H9 (cell line): ENCODE results near the gene NCAPG. TPM values are rescaled to one million over a fixed set of nuclear protein-coding genes. Genes with fewer than 3 reads are reported as not detected.

Experiments used
- DNase-seq: peaks from one replicate; pipeline ENCODE4 v3.0.0-alpha.2; 2017
- H2AFZ ChIP-seq: one replicate; pipeline ENCODE4 v1.6.1; 2013; ENCODE audit warnings: mild to moderate bottlenecking, low read length, control low read depth, moderate library complexity
- H2AK5ac ChIP-seq: 2 replicates; pipeline ENCODE4 v1.6.1; 2013; ENCODE audit warnings: low read length, control low read depth, mixed read lengths; ENCODE audit not compliant: insufficient read length
- H2BK120ac ChIP-seq: one replicate; pipeline ENCODE4 v1.6.1; 2013; ENCODE audit warnings: low read depth, mild to moderate bottlenecking, low read length, control low read depth, inconsistent platforms; ENCODE audit not compliant: poor library complexity, severe bottlenecking
- H2BK12ac ChIP-seq: 2 replicates; pipeline ENCODE4 v1.6.1; 2013; ENCODE audit warnings: low read length, control low read depth, mixed read lengths, low read depth; ENCODE audit not compliant: insufficient read length
- H2BK15ac ChIP-seq: 2 replicates; pipeline ENCODE4 v1.6.1; 2013; ENCODE audit warnings: low read depth, low read length, control low read depth
- H2BK20ac ChIP-seq: one replicate; pipeline ENCODE4 v1.6.1; 2013; ENCODE audit warnings: low read depth, mild to moderate bottlenecking, low read length, control low read depth, inconsistent platforms; ENCODE audit not compliant: poor library complexity, severe bottlenecking
- H2BK5ac ChIP-seq: 2 replicates; pipeline ENCODE4 v1.6.1; 2013; ENCODE audit warnings: low read length, control low read depth, mixed read lengths; ENCODE audit not compliant: insufficient read length
- H3K14ac ChIP-seq: 2 replicates; pipeline ENCODE4 v1.6.1; 2013; ENCODE audit warnings: low read length, control low read depth; ENCODE audit not compliant: insufficient read depth
- H3K18ac ChIP-seq: 2 replicates; pipeline ENCODE4 v1.6.1; 2013; ENCODE audit warnings: low read depth, mild to moderate bottlenecking, mixed read lengths, low read length, control low read depth; ENCODE audit not compliant: insufficient read length
- H3K23ac ChIP-seq: 2 replicates; pipeline ENCODE4 v1.6.1; 2013; ENCODE audit warnings: low read length, control low read depth, mixed read lengths, low read depth; ENCODE audit not compliant: insufficient read length
- H3K23me2 ChIP-seq: 2 replicates; pipeline ENCODE4 v1.6.1; 2013; ENCODE audit warnings: low read depth, mild to moderate bottlenecking, mixed read lengths, low read length, control low read depth; ENCODE audit not compliant: insufficient read length, poor library complexity, severe bottlenecking
- H3K27ac ChIP-seq: 2 replicates; pipeline ENCODE4 v1.5.1; 2013; ENCODE audit warnings: low read length, control low read depth, mixed read lengths, low read depth; ENCODE audit not compliant: insufficient read length
- H3K27me3 ChIP-seq: 2 replicates; pipeline ENCODE4 v1.6.1; 2013; ENCODE audit warnings: low read length, control low read depth, inconsistent platforms; ENCODE audit not compliant: insufficient read depth
- H3K4ac ChIP-seq: 2 replicates; pipeline ENCODE4 v1.6.1; 2013; ENCODE audit warnings: low read depth, mild to moderate bottlenecking, control low read depth, inconsistent platforms, low read length, moderate library complexity
- H3K4me1 ChIP-seq: 2 replicates; pipeline ENCODE4 v1.6.1; 2013; ENCODE audit warnings: low read length, control low read depth, inconsistent platforms; ENCODE audit not compliant: insufficient read depth
- H3K4me2 ChIP-seq: 2 replicates; pipeline ENCODE4 v1.6.1; 2013; ENCODE audit warnings: low read length, control low read depth, mixed read lengths; ENCODE audit not compliant: insufficient read length, insufficient read depth
- H3K56ac ChIP-seq: 2 replicates; pipeline ENCODE4 v1.6.1; 2013; ENCODE audit warnings: low read depth, mild to moderate bottlenecking, mixed read lengths, low read length, control low read depth; ENCODE audit not compliant: insufficient read length
- H3K79me1 ChIP-seq: 2 replicates; pipeline ENCODE4 v1.6.1; 2013; ENCODE audit warnings: low read depth, mild to moderate bottlenecking, moderate library complexity, low read length, control low read depth, inconsistent platforms; ENCODE audit not compliant: insufficient read depth, poor library complexity, severe bottlenecking
- H3K79me2 ChIP-seq: 2 replicates; pipeline ENCODE4 v1.6.1; 2013; ENCODE audit warnings: low read length, control low read depth, inconsistent platforms; ENCODE audit not compliant: insufficient read depth
- H3K9ac ChIP-seq: 2 replicates; pipeline ENCODE4 v1.6.1; 2013; ENCODE audit warnings: low read length, control low read depth, mixed read lengths; ENCODE audit not compliant: insufficient read length; ENCODE audit errors: extremely low read depth
- H3K9me3 ChIP-seq: one replicate; pipeline ENCODE4 v1.6.1; 2013; ENCODE audit warnings: low read depth, low read length, inconsistent platforms; ENCODE audit not compliant: control insufficient read depth
- H3T11ph ChIP-seq: one replicate; pipeline ENCODE4 v1.6.1; 2013; ENCODE audit warnings: mild to moderate bottlenecking, low read length, control low read depth, inconsistent platforms
- H4K20me1 ChIP-seq: one replicate; pipeline ENCODE4 v1.6.1; 2013; ENCODE audit not compliant: control insufficient read depth, insufficient read length, insufficient read depth
- H4K5ac ChIP-seq: 2 replicates; pipeline ENCODE4 v1.6.1; 2013; ENCODE audit warnings: low read depth, mild to moderate bottlenecking, mixed read lengths, low read length, control low read depth; ENCODE audit not compliant: insufficient read length
- H4K8ac ChIP-seq: replicated peaks from 2 replicates; pipeline ENCODE4 v1.6.1; 2013; ENCODE audit warnings: low read length, control low read depth, mixed read lengths, low read depth; ENCODE audit not compliant: insufficient read length
- H4K91ac ChIP-seq: 2 replicates; pipeline ENCODE4 v1.6.1; 2013; ENCODE audit warnings: low read depth, mild to moderate bottlenecking, moderate library complexity, mixed read lengths, low read length, control low read depth; ENCODE audit not compliant: insufficient read length
- H3K27ac Mint-ChIP-seq, 3 experiments: 2 replicates in 2 of 3; 3 replicates in 1 of 3; pipeline ENCODE4 v1.8.0; 2020 to 2021; ENCODE audit warnings: mixed read lengths in 3 of 3, mild to moderate bottlenecking in 1 of 3, moderate library complexity in 1 of 3
- H3K27me3 Mint-ChIP-seq: 2 replicates; pipeline ENCODE4 v1.8.0; 2021; ENCODE audit warnings: low read depth, mild to moderate bottlenecking, moderate library complexity, mixed read lengths
- H3K36me3 Mint-ChIP-seq, 3 experiments: 2 replicates in 2 of 3; 3 replicates in 1 of 3; pipeline ENCODE4 v1.8.0; 2020 to 2021; ENCODE audit warnings: low read depth in 3 of 3, mixed read lengths in 3 of 3; ENCODE audit not compliant: insufficient read depth in 1 of 3
- H3K4me1 Mint-ChIP-seq, 2 experiments: 2 replicates each; pipeline ENCODE4 v1.8.0; 2020; ENCODE audit warnings: mixed read lengths in 2 of 2
- H3K4me3 Mint-ChIP-seq, 2 experiments: 2 replicates in 1 of 2; 3 replicates in 1 of 2; pipeline ENCODE4 v1.8.0; 2020 to 2021; ENCODE audit warnings: mild to moderate bottlenecking in 2 of 2, mixed read lengths in 2 of 2, moderate library complexity in 1 of 2
- H3K9me3 Mint-ChIP-seq, 2 experiments: 2 replicates in 1 of 2; 3 replicates in 1 of 2; pipeline ENCODE4 v1.8.0; 2020; ENCODE audit warnings: mild to moderate bottlenecking in 2 of 2, mixed read lengths in 2 of 2, moderate library complexity in 1 of 2
- WGBS: extraction: QIAGEN DNeasy Blood & Tissue Kit; methylation state at CpG from one replicate; pipeline ENCODE4 v1.1.7; 2013; ENCODE audit warnings: missing lambda C conversion rate, low lambda C conversion rate, mixed read lengths; ENCODE audit not compliant: insufficient read length; ENCODE audit errors: extremely low coverage; 5-methylcytosine and 5-hydroxymethylcytosine counted together
- total RNA-seq: library from RNA; stranded (reverse); gene quantifications from 2 replicates; pipeline ENCODE4 v1.2.1, GENCODE V29; 2021
- TF ChIP-seq, protein P1 (sequence below): fragments of 200-600 bp; sonication (generic); conservative IDR thresholded peaks from 3 replicates; pipeline ENCODE4 v1.8.0; 2021; ENCODE audit warnings: antibody characterized with exemption, mild to moderate bottlenecking

NCAPG gene
- total RNA-seq, 1 experiment from 2014 or later: 48.8 TPM

DNA sequence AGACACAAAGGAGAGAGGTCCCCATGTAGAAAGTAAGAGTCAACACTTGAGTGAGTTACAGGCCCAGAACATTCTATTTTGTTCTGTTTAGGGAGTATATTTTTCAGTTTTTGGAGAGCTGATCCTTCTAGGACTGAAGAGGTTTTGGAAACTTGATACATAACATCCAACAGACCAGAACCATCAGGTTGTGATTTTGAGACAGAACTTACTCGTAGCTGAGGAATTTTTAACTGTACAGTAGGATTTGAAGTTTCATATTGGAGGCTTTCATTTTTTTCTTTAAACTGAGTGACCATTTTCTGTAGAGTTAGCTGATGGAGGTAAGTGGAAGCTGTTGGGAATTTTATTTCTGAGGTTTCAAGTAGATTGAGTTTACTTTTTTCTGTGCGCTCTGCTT is 73.3 kb downstream of the NCAPG start:
- H3K14ac ChIP-seq: no peak overlapping the region
- H2BK15ac ChIP-seq: no peak overlapping the region
- Mint-ChIP-seq H3K4me3 (no peak overlapping the region), H3K4me1 (no peaks in the 10 kb centered on the region), H3K27ac (no peak overlapping the region), H3K9me3 (no peaks in the 10 kb centered on the region), H3K27me3 (no peaks in the 10 kb centered on the region), H3K36me3 (no peaks in the 10 kb centered on the region)
- no peak overlapping the region for H4K8ac ChIP-seq
- no peaks in the 10 kb centered on the region for H3K27me3 ChIP-seq
- H3K79me1 ChIP-seq: no peaks in the 10 kb centered on the region
- H3K23me2 ChIP-seq: no peaks in the 10 kb centered on the region
- H3K9me3 ChIP-seq: no peaks in the 10 kb centered on the region
- no peak overlapping the region for H2AFZ ChIP-seq
- H3K18ac ChIP-seq: no peak overlapping the region
- no peak overlapping the region for H3K23ac ChIP-seq
- WGBS: no CpG with 5 or more reads among the region's 2 CpGs
- H2AK5ac ChIP-seq: no peak overlapping the region
- H4K20me1 ChIP-seq: no peaks in the 10 kb centered on the region
- no peak overlapping the region for H2BK20ac ChIP-seq
- no peak overlapping the region for H3K56ac ChIP-seq
- H3T11ph ChIP-seq: no peak overlapping the region
- H3K27ac ChIP-seq: no peak overlapping the region
- H3K4me2 ChIP-seq: no peak overlapping the region
- TF ChIP-seq, protein P1, sequence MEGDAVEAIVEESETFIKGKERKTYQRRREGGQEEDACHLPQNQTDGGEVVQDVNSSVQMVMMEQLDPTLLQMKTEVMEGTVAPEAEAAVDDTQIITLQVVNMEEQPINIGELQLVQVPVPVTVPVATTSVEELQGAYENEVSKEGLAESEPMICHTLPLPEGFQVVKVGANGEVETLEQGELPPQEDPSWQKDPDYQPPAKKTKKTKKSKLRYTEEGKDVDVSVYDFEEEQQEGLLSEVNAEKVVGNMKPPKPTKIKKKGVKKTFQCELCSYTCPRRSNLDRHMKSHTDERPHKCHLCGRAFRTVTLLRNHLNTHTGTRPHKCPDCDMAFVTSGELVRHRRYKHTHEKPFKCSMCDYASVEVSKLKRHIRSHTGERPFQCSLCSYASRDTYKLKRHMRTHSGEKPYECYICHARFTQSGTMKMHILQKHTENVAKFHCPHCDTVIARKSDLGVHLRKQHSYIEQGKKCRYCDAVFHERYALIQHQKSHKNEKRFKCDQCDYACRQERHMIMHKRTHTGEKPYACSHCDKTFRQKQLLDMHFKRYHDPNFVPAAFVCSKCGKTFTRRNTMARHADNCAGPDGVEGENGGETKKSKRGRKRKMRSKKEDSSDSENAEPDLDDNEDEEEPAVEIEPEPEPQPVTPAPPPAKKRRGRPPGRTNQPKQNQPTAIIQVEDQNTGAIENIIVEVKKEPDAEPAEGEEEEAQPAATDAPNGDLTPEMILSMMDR: no peak
- DNase-seq: no peak
- no peaks in the 10 kb centered on the region for H3K79me2 ChIP-seq
- no peak overlapping the region for H2BK120ac ChIP-seq
- no peak overlapping the region for H3K9ac ChIP-seq
- no peak overlapping the region for H2BK5ac ChIP-seq
- H4K5ac ChIP-seq: no peak overlapping the region
- H2BK12ac ChIP-seq: no peak overlapping the region
- no peak overlapping the region for H3K4ac ChIP-seq
- no peaks in the 10 kb centered on the region; the same call in 1 of the 2 replicates for H3K4me1 ChIP-seq
- no peak overlapping the region for H4K91ac ChIP-seq
